GM18873 (cell line): Measurements from ENCODE around the gene FBXO33.
A peak's percentile ranks its signal among the peaks of the same experiment; 100 is the strongest.

Experiments
- ATAC-seq: cut with Tn5 transposase; IDR thresholded peaks from one replicate; pipeline ENCODE4 v1.9.1; 2021; ENCODE audit warnings: mild to moderate bottlenecking, moderate library complexity, moderate number of reproducible peaks; ENCODE audit not compliant: unreplicated experiment, low FRiP score

FBXO33 gene, protein sequence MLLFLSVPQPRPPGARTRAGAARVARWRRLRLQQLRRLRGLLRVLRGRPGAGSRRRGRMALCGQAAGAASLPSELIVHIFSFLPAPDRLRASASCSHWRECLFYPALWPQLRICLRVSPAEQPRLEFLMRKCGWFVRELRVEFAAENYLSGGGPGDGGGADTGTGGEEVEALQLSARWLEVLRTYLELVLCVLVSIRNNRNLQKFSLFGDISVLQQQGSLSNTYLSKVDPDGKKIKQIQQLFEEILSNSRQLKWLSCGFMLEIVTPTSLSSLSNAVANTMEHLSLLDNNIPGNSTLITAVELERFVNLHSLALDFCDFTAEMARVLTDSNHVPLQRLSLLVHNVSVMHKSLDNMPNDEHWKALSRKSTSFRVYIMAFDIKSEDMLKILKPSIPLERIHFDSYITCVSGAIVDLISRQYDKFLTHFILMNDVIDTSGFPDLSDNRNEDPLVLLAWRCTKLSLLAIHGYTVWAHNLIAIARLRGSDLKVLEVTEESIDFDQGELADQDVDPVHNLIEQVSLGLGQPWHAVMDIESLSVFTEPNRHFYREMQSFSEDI

GRCh38 chr14:39432179-39432618, at the start of gene FBXO33:
Gene FBXO33 (minus strand): TSS chr14:39432433. CDS start chr14:39432162, 271 bp downstream.
- peak; percentile 75 for ATAC-seq

GRCh38 chr14:39474416-39474911, 42.2 kb upstream of the FBXO33 start:
- peak; percentile 91 for ATAC-seq

GRCh38 chr14:39472078-39472477, 39.8 kb upstream of the FBXO33 start:
- ATAC-seq, result no peak

DNA sequence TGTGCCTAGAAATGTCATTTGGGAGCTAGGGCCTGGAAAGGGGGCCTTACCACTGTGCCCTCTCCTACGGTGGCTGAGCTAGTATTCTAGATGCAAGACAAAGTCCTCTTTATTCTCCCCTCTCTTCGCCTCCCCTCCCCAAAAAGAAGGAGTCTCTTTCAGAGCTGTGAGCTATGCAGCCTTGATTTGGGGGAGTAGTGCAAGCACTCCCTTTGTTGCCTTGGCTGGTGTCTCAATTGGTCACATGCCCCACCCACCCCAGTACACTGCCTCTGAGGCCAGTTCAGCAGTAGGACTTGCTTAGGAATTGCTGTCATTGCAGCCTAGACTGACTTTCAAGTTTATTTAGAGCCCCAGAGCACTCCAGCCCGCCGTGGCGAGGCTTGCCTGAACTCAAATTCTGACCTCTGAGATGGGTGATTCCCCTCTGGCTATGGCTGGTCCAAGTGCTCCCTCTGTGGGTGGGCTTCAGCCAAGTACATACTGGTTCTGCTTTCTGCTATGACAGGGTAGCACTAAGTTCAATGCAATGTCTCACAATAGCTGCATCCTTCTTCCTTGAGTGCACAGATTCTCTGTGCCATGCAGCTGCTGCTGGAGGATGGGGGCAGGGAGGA, 37.0 kb upstream of the FBXO33 start:
- ATAC-seq, result peak; percentile 99

DNA sequence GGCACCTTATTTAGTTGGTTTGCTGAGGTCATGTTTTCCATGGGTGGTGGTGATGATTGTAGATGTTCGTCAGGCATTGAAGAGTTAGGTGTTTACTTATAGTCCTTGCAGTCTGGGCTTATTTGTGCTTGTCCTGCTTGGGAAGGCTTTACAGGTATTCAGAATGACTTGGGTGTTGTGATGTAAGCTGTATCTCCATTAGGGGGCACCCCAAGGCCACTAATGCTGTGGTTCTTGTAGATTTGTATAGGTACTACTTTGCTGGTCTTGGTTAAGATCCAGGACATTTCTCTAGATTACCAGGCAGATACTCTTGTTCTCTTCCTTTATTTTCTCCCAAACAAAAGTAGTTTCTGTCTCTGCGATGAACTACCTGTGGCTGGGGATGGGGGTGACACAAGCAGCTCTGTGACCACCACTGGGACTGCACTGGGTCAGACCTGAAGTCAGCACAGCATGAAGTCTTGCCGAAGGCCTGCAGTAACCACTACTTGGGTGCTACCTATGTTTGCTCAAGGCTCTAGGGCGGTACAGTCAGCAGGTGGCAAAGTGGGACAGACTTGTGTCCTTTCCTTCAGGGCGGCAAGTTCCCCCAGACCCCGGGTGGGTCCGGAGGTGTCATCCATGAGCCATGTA, 35.8 kb upstream of the FBXO33 start:
- no peak for ATAC-seq

DNA sequence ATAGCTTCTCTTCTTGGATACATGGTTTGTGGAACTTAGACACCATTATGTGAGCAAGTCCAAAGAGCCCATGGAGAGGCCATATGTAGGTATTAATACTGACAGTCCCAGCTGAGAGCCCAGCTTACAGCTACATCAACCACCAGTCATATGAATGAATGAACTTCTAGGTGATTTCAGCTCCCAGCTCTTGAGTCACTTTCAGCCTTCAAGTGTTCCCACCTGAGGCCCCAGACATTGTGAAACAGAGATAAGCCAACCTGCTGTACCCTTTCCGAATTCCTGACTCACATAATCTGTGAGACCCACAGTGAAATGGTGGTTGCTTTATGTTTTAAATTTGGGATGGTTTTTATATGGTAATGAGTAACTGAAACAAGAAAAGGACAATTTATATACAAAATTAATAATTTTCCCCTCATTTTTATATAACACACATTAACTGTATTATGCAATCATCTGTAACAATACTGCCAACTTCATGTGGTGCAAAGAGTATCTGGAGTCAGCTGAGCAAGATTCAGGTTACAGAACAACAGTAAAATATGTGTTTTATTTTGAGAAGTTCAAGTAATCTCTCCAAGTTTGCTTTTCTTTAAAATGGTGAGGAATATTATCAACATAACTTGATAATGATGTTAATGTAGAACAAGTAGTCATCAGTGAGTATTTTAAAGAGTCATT, 27.7 kb upstream of the FBXO33 start:
- no peak for ATAC-seq

GRCh38 chr14:39456702-39457250, 24.5 kb upstream of the FBXO33 start:
- ATAC-seq, result no peak

- no peak for ATAC-seq
Observed at GRCh38 chr14:39454906-39455539, 22.8 kb upstream of the FBXO33 start.

DNA sequence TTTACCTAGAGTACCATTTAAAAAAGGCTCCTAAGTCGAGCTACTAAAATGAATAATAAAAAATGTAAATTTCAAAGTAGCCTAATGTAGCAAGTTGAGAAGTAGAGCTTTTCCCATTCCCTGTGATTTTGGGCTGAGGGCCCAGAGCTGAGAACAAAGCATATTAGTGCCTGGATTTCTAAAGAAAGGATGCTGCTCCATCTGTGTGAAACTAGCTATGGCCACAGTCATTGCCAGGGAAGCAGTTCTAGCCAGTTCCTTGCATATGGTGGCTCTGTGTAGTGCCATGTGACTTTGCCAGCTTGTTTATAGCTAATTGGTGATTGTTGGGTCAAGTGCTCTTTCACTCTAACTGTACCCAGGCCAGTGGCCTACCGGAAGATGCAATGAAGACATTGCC, 20.4 kb upstream of the FBXO33 start:
- no peak for ATAC-seq

DNA sequence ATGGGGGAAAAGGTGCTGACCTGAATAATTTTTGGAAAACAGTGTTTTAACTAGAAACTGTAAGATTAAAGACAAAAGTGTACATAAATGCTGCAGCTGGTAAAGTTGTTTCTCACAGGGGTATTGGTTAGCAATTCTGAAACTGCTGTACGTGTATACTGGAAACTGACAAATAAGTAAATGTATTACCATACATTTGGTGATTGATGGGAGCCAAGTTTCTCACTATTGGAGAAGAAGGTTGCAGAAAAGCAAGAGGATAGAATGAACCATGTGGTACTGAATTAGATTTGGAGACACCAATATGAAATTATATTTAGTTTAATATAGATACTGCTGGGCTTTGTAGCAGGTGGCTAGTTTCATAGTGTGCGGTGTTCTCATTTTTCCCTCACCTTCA, 19.6 kb upstream of the FBXO33 start:
- peak; percentile 50 for ATAC-seq

DNA sequence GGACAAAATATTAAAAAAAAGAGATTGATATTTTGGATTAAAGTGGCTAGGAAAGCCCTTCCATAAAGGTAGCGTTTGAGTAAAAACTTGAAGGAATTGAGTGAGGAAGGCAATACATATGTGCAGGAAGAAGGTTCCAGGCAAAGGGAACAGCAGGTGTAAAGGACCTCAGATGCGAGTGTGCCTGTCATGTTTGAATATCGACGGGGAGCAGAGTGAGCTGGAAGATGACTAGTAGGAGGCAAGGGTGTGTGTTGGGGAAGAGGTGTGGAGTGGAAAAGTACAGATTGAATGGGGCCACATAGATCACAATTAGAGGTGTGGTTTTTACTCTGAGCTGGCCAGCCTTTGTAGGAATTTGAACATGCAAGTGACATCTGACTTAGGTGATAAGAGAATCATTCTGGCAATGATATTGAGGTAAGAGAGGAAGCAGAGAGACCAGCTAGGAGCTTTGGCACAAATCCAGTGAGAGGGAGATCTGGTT, 15.0 kb upstream of the FBXO33 start:
- no peak for ATAC-seq

DNA sequence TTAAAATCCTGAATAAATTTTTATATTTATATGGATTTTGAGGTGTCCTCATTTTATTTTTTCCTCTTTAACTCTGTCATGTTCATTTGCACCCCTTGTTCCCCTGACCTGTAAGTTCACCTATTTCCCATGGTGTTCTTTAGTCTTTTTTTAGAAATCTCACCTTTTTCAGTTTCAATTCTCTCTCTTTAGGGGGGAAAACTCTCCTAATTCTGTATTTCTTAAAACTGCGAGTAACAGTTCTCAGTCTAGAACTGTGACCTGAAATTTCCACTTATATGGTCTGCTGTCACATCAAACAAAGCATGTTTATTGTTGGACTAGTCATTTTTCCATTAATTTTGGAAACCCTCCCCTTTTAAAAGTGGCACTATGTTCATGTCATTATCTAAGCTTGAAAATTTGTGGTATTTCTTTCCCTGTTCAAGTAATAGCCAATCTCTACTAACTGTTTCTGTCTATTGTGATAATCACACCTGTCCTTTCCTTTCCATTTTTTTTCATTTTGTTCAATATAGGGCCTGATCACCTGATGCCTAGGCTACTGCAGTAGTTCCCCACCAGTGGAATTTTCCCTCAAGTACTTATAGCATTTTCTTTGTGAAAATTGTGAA, 14.0 kb upstream of the FBXO33 start:
- peak; percentile 37 for ATAC-seq

DNA sequence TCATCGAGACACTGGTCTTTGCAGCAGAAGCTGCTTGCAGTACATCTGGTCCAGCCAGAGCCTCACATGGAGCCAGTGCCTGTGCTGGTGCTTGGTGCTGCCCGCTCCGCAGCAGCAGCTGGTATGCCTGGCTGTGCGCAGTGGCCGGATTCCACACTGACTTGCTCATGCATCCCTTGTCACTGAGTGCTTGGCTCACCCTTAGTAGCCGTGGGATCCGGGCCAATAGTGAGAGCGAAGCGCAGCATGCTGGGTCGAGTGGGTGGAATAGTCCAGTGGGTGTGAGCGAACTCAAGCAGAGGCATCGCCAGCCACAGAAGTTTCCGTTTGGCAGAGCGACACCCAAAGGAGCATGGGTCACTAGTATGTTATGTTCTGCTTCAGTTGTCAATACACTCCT, 10.1 kb upstream of the FBXO33 start:
- no peak for ATAC-seq

- ATAC-seq, result no peak
Observed at GRCh38 chr14:39441805-39442204, 9.6 kb upstream of the FBXO33 start.

GRCh38 chr14:39440975-39441374, 8.7 kb upstream of the FBXO33 start:
- no peak for ATAC-seq

DNA sequence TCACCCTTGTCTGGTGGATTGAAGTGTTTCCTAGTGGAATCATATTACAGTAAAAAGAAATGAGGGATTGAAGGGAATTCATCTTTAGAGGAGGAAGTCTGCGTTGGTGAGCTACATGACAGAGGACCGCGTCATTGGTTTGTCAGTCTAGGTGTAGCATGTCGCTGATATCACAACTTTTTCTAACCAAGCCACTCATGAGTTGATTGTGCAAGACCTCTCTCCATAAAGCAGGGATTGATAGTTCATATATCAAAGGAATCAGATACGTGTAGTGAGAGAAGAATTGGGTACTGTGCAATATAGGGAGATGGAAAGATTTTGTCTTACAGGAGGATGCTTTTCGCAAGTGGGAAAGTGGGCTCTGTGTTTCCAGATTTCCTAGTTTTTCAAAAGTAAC, 3.0 kb upstream of the FBXO33 start:
- ATAC-seq, result no peak

- no peak for ATAC-seq
Observed at GRCh38 chr14:39434401-39434800, 2.2 kb upstream of the FBXO33 start.

DNA sequence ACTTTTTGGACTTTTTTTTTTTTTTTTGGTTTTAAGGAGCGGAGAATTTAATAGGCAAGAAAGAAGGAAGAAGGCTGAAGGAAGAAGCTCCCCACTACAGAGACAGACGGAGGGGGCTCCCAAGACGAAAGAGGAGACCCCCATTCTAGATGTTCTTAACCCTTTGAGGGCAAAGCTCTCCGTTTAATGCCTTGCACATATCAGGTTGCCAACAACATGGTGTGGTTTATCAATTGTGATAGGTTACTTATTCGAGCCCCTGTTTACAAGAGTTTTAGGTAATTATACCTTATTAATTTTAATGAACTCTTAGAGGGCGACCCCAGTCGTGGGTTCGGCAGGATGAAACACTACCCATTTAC, 1.2 kb upstream of the FBXO33 start:
- no peak for ATAC-seq
